DND-41 (cell line): ENCODE results near the gene PRKCZ.

Experiments used
- EZH2 ChIP-seq: IDR thresholded peaks from 3 replicates; pipeline ENCODE4 v1.6.1; 2012; ENCODE audit warnings: borderline replicate concordance, low read depth, mild to moderate bottlenecking, moderate library complexity, low read length, inconsistent platforms; ENCODE audit not compliant: severe bottlenecking
- TF ChIP-seq, protein P1 (sequence below): IDR thresholded peaks from 2 replicates; pipeline ENCODE4 v1.5.1; 2012; ENCODE audit warnings: borderline replicate concordance, low read length, moderate library complexity, mild to moderate bottlenecking; ENCODE audit not compliant: poor library complexity, severe bottlenecking; ENCODE audit errors: extremely low read depth

DNA sequence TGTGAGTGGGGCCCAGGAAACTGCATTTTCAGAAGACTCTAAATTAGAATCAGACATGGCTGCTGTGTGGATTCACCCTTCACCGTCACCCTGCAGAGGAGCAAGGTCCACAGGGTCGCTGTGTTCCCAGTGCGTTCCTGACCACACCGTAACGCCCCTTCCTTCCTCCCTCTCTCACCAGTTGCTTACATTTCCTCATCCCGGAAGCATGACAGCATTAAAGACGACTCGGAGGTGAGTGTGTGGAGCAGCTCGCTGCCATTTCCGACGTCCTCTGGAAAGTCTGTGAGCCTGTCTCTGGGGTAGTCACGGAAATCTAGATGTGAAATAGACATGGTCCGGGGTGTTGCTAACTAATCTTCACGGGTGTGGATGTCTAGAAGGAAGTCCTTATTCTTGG is 98.5 kb downstream of the PRKCZ start:
- TF ChIP-seq, protein P1, sequence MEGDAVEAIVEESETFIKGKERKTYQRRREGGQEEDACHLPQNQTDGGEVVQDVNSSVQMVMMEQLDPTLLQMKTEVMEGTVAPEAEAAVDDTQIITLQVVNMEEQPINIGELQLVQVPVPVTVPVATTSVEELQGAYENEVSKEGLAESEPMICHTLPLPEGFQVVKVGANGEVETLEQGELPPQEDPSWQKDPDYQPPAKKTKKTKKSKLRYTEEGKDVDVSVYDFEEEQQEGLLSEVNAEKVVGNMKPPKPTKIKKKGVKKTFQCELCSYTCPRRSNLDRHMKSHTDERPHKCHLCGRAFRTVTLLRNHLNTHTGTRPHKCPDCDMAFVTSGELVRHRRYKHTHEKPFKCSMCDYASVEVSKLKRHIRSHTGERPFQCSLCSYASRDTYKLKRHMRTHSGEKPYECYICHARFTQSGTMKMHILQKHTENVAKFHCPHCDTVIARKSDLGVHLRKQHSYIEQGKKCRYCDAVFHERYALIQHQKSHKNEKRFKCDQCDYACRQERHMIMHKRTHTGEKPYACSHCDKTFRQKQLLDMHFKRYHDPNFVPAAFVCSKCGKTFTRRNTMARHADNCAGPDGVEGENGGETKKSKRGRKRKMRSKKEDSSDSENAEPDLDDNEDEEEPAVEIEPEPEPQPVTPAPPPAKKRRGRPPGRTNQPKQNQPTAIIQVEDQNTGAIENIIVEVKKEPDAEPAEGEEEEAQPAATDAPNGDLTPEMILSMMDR, result no peak
- TF ChIP-seq EZH2, result no peak
